GM23338 (cell line): Measurements from ENCODE around the gene POU5F1. TPM values are rescaled to one million over a fixed set of nuclear protein-coding genes. Genes with fewer than 3 reads are reported as not detected.
"Not testable (repeated sequence)": the region's sequence is repeated elsewhere in the genome, so short reads cannot be mapped to it uniquely, and the experiment has no call there.

ENCODE experiments used
- ATAC-seq: fragments of 200-7000 bp; cut with Tn5 transposase; 3 replicates; pipeline ENCODE4 v1.9.1; 2020
- DNase-seq: peaks from one replicate; pipeline ENCODE4 v3.0.0-alpha.2; 2015; ENCODE audit warnings: low spot score
- H2AFZ ChIP-seq: fragments of 200-600 bp; sonication (generic); 2 replicates; pipeline ENCODE4 v1.8.0; 2016; ENCODE audit warnings: antibody characterized with exemption, mild to moderate bottlenecking, moderate library complexity
- H3F3A ChIP-seq: fragments of 200-600 bp; sonication (generic); replicated peaks from 2 replicates; pipeline ENCODE4 v1.8.0; 2017; ENCODE audit warnings: antibody characterized with exemption, mixed run types, low read depth
- H3K27ac ChIP-seq: fragments of 200-600 bp; sonication (generic); 2 replicates; pipeline ENCODE4 v1.6.1; 2016; ENCODE audit warnings: low read depth
- H3K27me3 ChIP-seq: fragments of 200-600 bp; sonication (generic); 2 replicates; pipeline ENCODE4 v1.8.0; 2016; ENCODE audit warnings: mild to moderate bottlenecking, mixed run types, moderate library complexity; ENCODE audit not compliant: insufficient read depth
- H3K36me3 ChIP-seq: fragments of 200-600 bp; sonication (generic); 2 replicates; pipeline ENCODE4 v1.8.0; 2016; ENCODE audit warnings: mild to moderate bottlenecking; ENCODE audit not compliant: insufficient read depth
- H3K4me1 ChIP-seq: fragments of 200-600 bp; sonication (generic); 2 replicates; pipeline ENCODE4 v1.8.0; 2016; ENCODE audit warnings: mild to moderate bottlenecking, moderate library complexity; ENCODE audit not compliant: insufficient read depth
- H3K4me2 ChIP-seq: fragments of 200-600 bp; sonication (generic); 2 replicates; pipeline ENCODE4 v1.7.1; 2017; ENCODE audit warnings: mixed run types
- H3K4me3 ChIP-seq: fragments of 200-600 bp; sonication (generic); 2 replicates; pipeline ENCODE4 v1.6.1; 2016; ENCODE audit warnings: mixed run types
- H3K79me2 ChIP-seq: fragments of 200-600 bp; sonication (generic); replicated peaks from 2 replicates; pipeline ENCODE4 v1.8.0; 2017; ENCODE audit warnings: mild to moderate bottlenecking; ENCODE audit not compliant: insufficient read depth
- H3K9me2 ChIP-seq: fragments of 200-600 bp; sonication (generic); 2 replicates; pipeline ENCODE4 v1.8.0; 2017; ENCODE audit not compliant: insufficient read depth
- H4K20me1 ChIP-seq: fragments of 200-600 bp; sonication (generic); replicated peaks from 2 replicates; pipeline ENCODE4 v1.8.0; 2017; ENCODE audit warnings: mild to moderate bottlenecking; ENCODE audit not compliant: insufficient read depth
- H3K27ac Mint-ChIP-seq: 2 replicates; pipeline ENCODE4 v1.8.0; 2020; ENCODE audit warnings: inconsistent platforms, mild to moderate bottlenecking, moderate library complexity, mixed read lengths
- H3K27me3 Mint-ChIP-seq: 3 replicates; pipeline ENCODE4 v1.8.0; 2022; ENCODE audit warnings: low read depth, mild to moderate bottlenecking, moderate library complexity, mixed read lengths, inconsistent platforms; ENCODE audit not compliant: insufficient read depth, poor library complexity
- H3K36me3 Mint-ChIP-seq: 3 replicates; pipeline ENCODE4 v1.8.0; 2021; ENCODE audit warnings: low read depth, mild to moderate bottlenecking, inconsistent platforms, moderate library complexity, mixed read lengths
- H3K4me1 Mint-ChIP-seq: 3 replicates; pipeline ENCODE4 v1.8.0; 2020; ENCODE audit warnings: mild to moderate bottlenecking, inconsistent platforms, mixed read lengths
- H3K4me3 Mint-ChIP-seq: 3 replicates; pipeline ENCODE4 v1.8.0; 2021; ENCODE audit warnings: moderate library complexity, mild to moderate bottlenecking, inconsistent platforms, mixed read lengths
- H3K9me3 Mint-ChIP-seq: 3 replicates; pipeline ENCODE4 v1.8.0; 2020; ENCODE audit warnings: moderate library complexity, mild to moderate bottlenecking, inconsistent platforms, mixed read lengths
- CREB1 ChIP-seq: fragments of 250-450 bp; sonication (Bioruptor Pico); IDR thresholded peaks from 2 replicates; pipeline ENCODE4 v1.5.0; 2020; ENCODE audit warnings: low read depth, mild to moderate bottlenecking, moderate library complexity
- CTCF ChIP-seq, 2 experiments: fragments of 200-600 bp in 1 of 2; sonication (generic) in 1 of 2; conservative IDR thresholded peaks; 2 replicates each; pipeline versions ENCODE4 v1.5.1 to v1.6.1; 2016 to 2017; ENCODE audit warnings: antibody characterized with exemption in 2 of 2, low read depth in 2 of 2, mild to moderate bottlenecking in 2 of 2, moderate library complexity in 1 of 2
- ETS1 ChIP-seq: IDR thresholded peaks from 2 replicates; pipeline ENCODE4 v1.6.1; 2016; ENCODE audit warnings: antibody characterized with exemption
- EZH2phosphoT487 ChIP-seq: fragments of 200-600 bp; sonication (generic); IDR thresholded peaks from one replicate; pipeline ENCODE4 v1.8.1; 2018; ENCODE audit warnings: antibody characterized with exemption; ENCODE audit not compliant: unreplicated experiment
- JUNB ChIP-seq: IDR thresholded peaks from one replicate; pipeline ENCODE4 v1.6.1; 2016; ENCODE audit warnings: antibody characterized with exemption; ENCODE audit not compliant: unreplicated experiment
- NANOG ChIP-seq: IDR thresholded peaks from 2 replicates; pipeline ENCODE4 v1.6.1; 2016; ENCODE audit warnings: antibody characterized with exemption, borderline replicate concordance
- POLR2AphosphoS5 ChIP-seq: IDR thresholded peaks from 2 replicates; pipeline ENCODE4 v1.6.1; 2016; ENCODE audit warnings: antibody characterized with exemption, low read depth
- REST ChIP-seq: IDR thresholded peaks from one replicate; pipeline ENCODE4 v1.6.1; 2018; ENCODE audit warnings: antibody characterized with exemption; ENCODE audit not compliant: unreplicated experiment
- STAT1 ChIP-seq: IDR thresholded peaks from one replicate; pipeline ENCODE4 v1.6.1; 2016; ENCODE audit warnings: antibody characterized with exemption; ENCODE audit not compliant: unreplicated experiment
- ZNF114 ChIP-seq: fragments of 250-450 bp; sonication (Bioruptor Pico); IDR thresholded peaks from 2 replicates; pipeline ENCODE4 v1.5.0; 2020; ENCODE audit warnings: mild to moderate bottlenecking, moderate library complexity
- ZNF331 ChIP-seq: fragments of 250-450 bp; sonication (Bioruptor Pico); IDR thresholded peaks from 2 replicates; pipeline ENCODE4 v1.5.0; 2020; ENCODE audit warnings: low read depth, mild to moderate bottlenecking, moderate library complexity
- polyA plus RNA-seq: library from polyadenylated mRNA; unstranded; fragments of >200 nt; fragmentation: Nextera tagmentation; extraction: Ambion mirVana; gene quantifications from 2 replicates; pipeline ENCODE4 v1.2.1, GENCODE V29; 2016
- total RNA-seq: library from RNA; depleted of rRNA; stranded (reverse); fragments of >200 nt; shearing (Covaris generic); gene quantifications from 2 replicates; pipeline ENCODE4 v1.2.3, GENCODE V29; 2014

The POU5F1 gene
- total and polyA plus RNA-seq, 2 experiments from 2014 or later, result 1,839 to 3,419 TPM

- TF ChIP-seq ETS1 (no peak), EZH2phosphoT487 (no peak), POLR2AphosphoS5 (no peak), REST (no peak), CREB1 (CRISPR knock-in tag) (no peak), ZNF331 (no peak), JUNB (no peak), STAT1 (no peak), ZNF114 (no peak), CTCF (conservative IDR thresholded peaks at IDR 0.05; ENCODE audit: low read depth in 2 of 2) (no peak), NANOG (no peak)
Measured at GRCh38 chr6:31190488-31190887, 20.0 kb upstream of the POU5F1 start (continued).

GRCh38 chr6:31189223-31189622 is 18.7 kb upstream of the POU5F1 start:
- not testable (repeated sequence) for H4K20me1 ChIP-seq, H3K9me2 ChIP-seq, ATAC-seq, H3K9me3 Mint-ChIP-seq, H3K27ac ChIP-seq, H2AFZ ChIP-seq, H3K4me2 ChIP-seq, H3K79me2 ChIP-seq, H3K36me3 Mint-ChIP-seq, H3K4me3 ChIP-seq, DNase-seq, H3F3A ChIP-seq, H3K36me3 ChIP-seq, H3K27me3 ChIP-seq, H3K4me3 Mint-ChIP-seq
- TF ChIP-seq CTCF (conservative IDR thresholded peaks at IDR 0.05; ENCODE audit: low read depth in 2 of 2), result peak in 1 of 2 experiments; percentile 54; a peak in 2 of 4 replicates
- Mint-ChIP-seq H3K27me3 (peaks cover 10% of the 10 kb centered on the region), H3K4me1 (peaks cover 25% of the 10 kb centered on the region), H3K27ac (peak overlapping the region; percentile 77; the same call in 1 of the 2 replicates)
- peaks cover 31% of the 10 kb centered on the region for H3K4me1 ChIP-seq
